ENCODE measurements around the gene RBM47.

DNA sequence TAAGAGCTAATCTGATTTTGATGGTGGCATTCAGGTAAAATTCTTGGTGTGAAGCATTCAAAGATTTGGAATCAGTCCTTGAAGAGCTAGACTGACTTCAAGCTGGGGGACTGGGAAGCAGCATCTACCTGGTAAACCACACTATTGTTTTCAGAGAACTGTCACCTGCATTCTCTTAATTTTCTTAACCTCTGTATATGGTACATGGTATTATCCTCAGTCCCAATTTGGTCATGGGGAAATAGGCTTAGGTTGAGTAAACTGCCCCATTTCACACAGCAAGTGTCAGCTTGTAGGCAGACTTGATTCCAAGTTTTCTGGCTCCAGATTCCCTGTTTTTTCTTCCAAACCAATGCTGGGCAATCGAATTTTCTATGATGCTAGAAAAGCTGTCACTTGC is 190.1 kb downstream of the RBM47 start:
- TF ChIP-seq, protein P1, sequence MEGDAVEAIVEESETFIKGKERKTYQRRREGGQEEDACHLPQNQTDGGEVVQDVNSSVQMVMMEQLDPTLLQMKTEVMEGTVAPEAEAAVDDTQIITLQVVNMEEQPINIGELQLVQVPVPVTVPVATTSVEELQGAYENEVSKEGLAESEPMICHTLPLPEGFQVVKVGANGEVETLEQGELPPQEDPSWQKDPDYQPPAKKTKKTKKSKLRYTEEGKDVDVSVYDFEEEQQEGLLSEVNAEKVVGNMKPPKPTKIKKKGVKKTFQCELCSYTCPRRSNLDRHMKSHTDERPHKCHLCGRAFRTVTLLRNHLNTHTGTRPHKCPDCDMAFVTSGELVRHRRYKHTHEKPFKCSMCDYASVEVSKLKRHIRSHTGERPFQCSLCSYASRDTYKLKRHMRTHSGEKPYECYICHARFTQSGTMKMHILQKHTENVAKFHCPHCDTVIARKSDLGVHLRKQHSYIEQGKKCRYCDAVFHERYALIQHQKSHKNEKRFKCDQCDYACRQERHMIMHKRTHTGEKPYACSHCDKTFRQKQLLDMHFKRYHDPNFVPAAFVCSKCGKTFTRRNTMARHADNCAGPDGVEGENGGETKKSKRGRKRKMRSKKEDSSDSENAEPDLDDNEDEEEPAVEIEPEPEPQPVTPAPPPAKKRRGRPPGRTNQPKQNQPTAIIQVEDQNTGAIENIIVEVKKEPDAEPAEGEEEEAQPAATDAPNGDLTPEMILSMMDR (IDR thresholded peaks at IDR 0.05; ENCODE audit: insufficient read depth, low read length) = no peak
- TF ChIP-seq POLR2AphosphoS5 (IDR thresholded peaks at IDR 0.05; ENCODE audit: low read depth) = no peak
- TF ChIP-seq, protein P2, sequence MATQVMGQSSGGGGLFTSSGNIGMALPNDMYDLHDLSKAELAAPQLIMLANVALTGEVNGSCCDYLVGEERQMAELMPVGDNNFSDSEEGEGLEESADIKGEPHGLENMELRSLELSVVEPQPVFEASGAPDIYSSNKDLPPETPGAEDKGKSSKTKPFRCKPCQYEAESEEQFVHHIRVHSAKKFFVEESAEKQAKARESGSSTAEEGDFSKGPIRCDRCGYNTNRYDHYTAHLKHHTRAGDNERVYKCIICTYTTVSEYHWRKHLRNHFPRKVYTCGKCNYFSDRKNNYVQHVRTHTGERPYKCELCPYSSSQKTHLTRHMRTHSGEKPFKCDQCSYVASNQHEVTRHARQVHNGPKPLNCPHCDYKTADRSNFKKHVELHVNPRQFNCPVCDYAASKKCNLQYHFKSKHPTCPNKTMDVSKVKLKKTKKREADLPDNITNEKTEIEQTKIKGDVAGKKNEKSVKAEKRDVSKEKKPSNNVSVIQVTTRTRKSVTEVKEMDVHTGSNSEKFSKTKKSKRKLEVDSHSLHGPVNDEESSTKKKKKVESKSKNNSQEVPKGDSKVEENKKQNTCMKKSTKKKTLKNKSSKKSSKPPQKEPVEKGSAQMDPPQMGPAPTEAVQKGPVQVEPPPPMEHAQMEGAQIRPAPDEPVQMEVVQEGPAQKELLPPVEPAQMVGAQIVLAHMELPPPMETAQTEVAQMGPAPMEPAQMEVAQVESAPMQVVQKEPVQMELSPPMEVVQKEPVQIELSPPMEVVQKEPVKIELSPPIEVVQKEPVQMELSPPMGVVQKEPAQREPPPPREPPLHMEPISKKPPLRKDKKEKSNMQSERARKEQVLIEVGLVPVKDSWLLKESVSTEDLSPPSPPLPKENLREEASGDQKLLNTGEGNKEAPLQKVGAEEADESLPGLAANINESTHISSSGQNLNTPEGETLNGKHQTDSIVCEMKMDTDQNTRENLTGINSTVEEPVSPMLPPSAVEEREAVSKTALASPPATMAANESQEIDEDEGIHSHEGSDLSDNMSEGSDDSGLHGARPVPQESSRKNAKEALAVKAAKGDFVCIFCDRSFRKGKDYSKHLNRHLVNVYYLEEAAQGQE (IDR thresholded peaks at IDR 0.05; ENCODE audit: insufficient replicate concordance, low read depth) = no peak
- no peak for TF ChIP-seq GABPA (IDR thresholded peaks at IDR 0.05; ENCODE audit: low read depth)
- no peak for TF ChIP-seq SPI1 (IDR thresholded peaks at IDR 0.05; ENCODE audit: borderline replicate concordance, low read depth)
